ENCODE data around the gene RAB11B.
"Not testable (repeated sequence)": the region's sequence is repeated elsewhere in the genome, so short reads cannot be mapped to it uniquely, and the experiment has no call there.

The RAB11B gene

DNA sequence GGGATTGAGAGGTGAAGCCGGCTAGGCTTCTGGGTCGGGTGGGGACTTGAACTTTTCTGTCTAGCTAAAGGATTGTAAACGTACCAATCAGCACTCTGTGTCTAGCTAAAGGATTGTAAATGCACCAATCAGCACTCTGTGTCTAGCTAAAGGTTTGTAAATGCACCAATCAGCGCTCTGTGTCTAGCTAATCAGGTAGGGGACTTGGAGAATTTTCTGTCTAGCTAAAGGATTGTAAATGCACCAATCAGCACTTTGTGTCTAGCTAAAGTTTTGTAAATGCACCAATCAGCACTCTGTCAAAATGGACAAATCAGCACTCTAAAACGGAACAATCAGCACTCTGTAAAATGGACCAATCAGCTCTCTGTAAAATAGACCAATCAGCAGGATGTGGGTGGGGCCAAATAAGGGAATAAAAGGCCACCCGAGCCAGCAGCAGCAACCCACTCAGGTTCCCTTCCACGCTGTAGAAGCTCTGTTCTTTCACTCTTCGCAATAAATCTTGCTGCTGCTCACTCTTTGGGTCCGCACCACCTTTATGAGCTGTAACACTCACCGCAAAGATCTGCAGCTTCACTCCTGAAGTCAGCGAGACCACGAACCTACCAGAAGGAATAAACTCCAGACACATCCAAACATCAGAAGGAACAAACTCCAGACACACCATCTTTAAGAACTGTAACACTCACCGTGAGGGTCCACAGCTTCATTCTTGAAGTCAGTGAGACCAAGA is 10.8 kb upstream of the RAB11B start:
- H3K9ac ChIP-seq (ENCODE audit: low read depth, low read length), result peak overlapping the region; percentile 54; the same call in 1 of the 2 replicates
- not testable (repeated sequence) for H3K9me3 ChIP-seq (ENCODE audit: control insufficient read depth, insufficient read depth, low read length); H3K4me1 ChIP-seq (ENCODE audit: insufficient read depth, low read length); H3K36me3 ChIP-seq (ENCODE audit: insufficient read depth, low read length)

DNA sequence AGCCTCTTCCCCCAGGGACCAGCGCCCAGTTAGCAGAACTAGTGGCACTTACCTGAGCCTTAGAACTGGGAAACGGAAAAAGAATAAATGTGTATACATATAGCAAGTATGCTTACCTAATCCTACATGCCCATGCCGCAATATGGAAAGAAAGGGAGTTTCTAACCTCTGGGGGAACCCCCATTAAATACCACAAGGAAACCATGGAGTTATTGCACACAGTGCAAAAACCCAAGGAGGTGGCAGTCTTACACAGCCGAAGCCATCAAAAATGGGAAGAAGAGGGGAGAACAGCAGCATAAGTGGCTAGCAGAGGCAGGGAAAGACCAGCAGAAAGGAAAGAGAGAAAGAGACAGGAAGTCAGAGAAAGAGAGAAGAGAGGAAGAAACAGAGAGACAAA is 5.6 kb upstream of the RAB11B start:
- H3K4me1 ChIP-seq (ENCODE audit: insufficient read depth, low read length); H3K9me3 ChIP-seq (ENCODE audit: control insufficient read depth, insufficient read depth, low read length); H3K36me3 ChIP-seq (ENCODE audit: insufficient read depth, low read length); H3K9ac ChIP-seq (ENCODE audit: low read depth, low read length): not testable (repeated sequence)

DNA sequence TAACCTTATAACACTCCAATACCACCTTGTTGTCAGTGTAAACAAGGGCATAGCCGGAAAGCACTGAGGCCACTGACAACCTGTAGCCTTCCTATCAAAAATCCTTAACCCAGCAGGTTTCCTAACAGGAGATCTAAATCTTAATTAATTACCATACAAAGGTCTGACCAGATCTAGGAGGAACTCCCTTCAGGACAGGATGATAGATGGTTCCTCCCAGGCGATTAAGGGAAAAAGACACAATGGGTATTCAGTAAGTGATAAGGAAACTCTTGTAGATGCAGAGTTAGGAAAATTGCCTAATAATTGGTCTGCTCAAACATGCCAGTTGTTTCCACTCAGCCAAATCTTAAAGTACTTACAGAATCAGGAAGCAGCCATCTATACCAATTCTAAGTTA is 5.1 kb upstream of the RAB11B start:
- not testable (repeated sequence) for H3K9ac ChIP-seq (ENCODE audit: low read depth, low read length); H3K4me1 ChIP-seq (ENCODE audit: insufficient read depth, low read length); H3K9me3 ChIP-seq (ENCODE audit: control insufficient read depth, insufficient read depth, low read length); H3K36me3 ChIP-seq (ENCODE audit: insufficient read depth, low read length)

DNA sequence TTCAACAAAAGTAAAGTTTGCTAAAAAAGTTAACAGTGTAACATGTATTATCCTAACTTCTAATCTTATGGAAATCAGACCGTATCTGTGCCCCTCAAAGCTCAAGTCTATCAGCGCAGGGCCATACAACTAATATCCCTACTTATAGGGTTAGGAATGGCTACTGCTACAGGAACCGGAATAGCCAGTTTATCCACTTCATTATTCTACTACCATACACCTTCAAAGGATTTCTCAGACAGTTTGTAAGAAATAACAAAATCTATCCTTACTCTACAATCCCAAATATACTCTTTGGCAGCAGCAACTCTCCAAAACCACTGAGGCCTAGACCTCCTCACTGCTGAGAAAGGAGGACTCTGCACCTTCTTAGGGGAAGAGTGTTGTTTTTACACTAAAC is 4.6 kb upstream of the RAB11B start:
- H3K9ac ChIP-seq (ENCODE audit: low read depth, low read length); H3K9me3 ChIP-seq (ENCODE audit: control insufficient read depth, insufficient read depth, low read length); H3K4me1 ChIP-seq (ENCODE audit: insufficient read depth, low read length); H3K36me3 ChIP-seq (ENCODE audit: insufficient read depth, low read length): not testable (repeated sequence)

DNA sequence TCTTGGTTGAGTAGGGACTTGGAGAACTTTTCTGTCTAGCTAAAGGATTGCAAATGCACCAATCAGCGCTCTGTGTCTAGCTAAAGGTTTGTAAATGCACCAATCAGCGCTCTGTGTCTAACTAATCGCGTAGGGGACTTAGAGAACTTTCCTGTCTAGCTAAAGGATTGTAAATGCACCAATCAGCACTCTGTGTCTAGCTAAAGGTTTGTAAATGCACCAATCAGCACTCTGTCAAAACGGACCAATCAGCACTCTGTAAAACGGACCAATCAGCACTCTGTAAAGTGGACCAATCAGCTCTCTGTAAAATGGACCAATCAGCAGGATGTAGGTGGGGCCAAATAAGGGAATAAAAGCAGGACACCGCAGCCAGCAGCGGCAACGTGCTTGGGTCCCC is 3.7 kb upstream of the RAB11B start:
- not testable (repeated sequence) for H3K4me1 ChIP-seq (ENCODE audit: insufficient read depth, low read length); H3K9ac ChIP-seq (ENCODE audit: low read depth, low read length); H3K9me3 ChIP-seq (ENCODE audit: control insufficient read depth, insufficient read depth, low read length); H3K36me3 ChIP-seq (ENCODE audit: insufficient read depth, low read length)

DNA sequence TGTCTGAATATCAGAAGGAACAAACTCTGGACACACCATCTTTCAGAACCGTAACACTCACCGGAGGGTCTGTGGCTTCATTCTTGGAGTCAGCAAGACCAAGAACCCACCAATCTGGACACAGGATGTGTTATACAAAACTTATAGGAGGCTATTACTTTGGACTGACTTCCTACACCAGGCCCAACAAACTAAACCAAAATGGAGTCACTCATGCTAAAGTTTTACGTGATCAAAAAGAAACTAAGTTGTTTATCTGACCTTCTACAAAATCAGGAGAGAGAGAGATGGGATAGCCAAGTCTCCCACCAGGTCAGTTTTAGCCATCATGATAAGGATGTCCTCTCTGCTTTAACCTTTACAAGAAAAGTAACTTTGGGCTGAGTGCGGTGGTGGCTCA is 3.2 kb upstream of the RAB11B start:
- no peak overlapping the region for H3K9ac ChIP-seq (ENCODE audit: low read depth, low read length)
- no peaks in the 10 kb centered on the region; the same call in 1 of the 2 replicates for H3K36me3 ChIP-seq (ENCODE audit: insufficient read depth, low read length)
- no peaks in the 10 kb centered on the region; the same call in 1 of the 2 replicates for H3K4me1 ChIP-seq (ENCODE audit: insufficient read depth, low read length)
- H3K9me3 ChIP-seq (ENCODE audit: control insufficient read depth, insufficient read depth, low read length), result no peaks in the 10 kb centered on the region; the same call in 1 of the 2 replicates

DNA sequence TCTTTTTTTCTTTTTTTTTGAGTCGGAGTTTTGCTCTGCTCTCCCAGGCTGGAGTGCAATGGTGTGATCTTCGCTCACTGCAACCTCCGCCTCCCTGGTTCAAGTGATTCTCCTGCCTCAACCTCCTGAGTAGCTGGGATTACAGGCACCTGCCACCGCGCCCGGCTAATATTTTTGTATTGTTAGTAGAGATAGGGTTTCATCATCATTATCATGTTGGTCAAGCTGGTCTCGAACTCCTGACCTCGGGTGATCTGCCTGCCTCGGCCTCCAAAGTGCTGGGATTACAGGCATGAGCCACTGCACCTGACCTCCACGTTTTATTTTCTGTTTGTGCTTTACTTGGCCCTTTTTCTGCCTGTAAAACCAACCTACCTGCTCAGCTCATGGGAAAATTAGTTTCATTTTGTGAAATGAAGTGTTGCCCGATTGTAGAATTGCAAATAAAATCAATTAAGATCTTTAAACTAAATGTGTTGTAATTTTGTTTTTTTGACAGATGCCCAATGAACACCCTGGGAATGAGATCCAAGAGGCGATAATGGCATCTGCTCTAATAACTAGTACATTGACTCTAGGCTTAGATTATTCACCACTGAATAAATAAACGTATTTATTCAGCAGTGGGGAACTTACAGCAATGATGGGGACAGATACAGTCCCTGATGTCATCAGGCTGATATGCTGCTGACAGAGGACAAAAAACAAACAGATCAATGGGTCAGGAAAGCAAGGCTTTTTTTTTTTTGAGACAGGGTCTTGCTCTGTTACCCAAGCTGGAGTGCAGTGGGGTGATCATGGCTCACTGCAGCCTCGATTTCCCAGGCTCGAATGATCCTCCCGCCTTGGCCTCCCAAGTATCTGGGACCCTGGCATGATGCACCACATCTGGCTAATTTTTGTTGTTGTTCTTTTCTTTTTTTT is 2.2 kb upstream of the RAB11B start:
- H3K36me3 ChIP-seq (ENCODE audit: insufficient read depth, low read length), result no peaks in the 10 kb centered on the region; the same call in 1 of the 2 replicates
- no peaks in the 10 kb centered on the region; the same call in 1 of the 2 replicates for H3K4me1 ChIP-seq (ENCODE audit: insufficient read depth, low read length)
- no peak overlapping the region for H3K9ac ChIP-seq (ENCODE audit: low read depth, low read length)
- H3K9me3 ChIP-seq (ENCODE audit: control insufficient read depth, insufficient read depth, low read length), result no peaks in the 10 kb centered on the region; the same call in 1 of the 2 replicates

DNA sequence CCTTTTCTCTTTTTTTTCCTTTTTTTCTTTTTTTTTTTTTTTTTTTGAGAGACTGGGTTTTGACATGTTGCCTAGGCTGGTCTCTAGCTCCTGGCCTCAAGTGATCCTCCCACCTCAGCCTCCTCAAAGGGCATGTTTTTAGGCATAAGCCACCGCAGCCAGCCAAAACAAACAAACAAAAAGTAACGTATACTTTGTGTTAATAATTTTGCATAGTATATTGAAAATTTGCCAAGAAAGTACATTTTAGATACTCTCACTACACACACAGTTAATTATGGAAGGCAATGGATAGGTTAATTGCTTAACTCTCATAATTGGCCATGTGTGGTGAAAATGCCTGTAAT is 1.6 kb upstream of the RAB11B start:
- Histone ChIP-seq H3K9ac (ENCODE audit: low read depth, low read length) (no peak overlapping the region), H3K9me3 (ENCODE audit: control insufficient read depth, insufficient read depth, low read length) (no peaks in the 10 kb centered on the region; the same call in 1 of the 2 replicates), H3K36me3 (ENCODE audit: insufficient read depth, low read length) (no peaks in the 10 kb centered on the region; the same call in 1 of the 2 replicates), H3K4me1 (ENCODE audit: insufficient read depth, low read length) (no peaks in the 10 kb centered on the region; the same call in 1 of the 2 replicates)

DNA sequence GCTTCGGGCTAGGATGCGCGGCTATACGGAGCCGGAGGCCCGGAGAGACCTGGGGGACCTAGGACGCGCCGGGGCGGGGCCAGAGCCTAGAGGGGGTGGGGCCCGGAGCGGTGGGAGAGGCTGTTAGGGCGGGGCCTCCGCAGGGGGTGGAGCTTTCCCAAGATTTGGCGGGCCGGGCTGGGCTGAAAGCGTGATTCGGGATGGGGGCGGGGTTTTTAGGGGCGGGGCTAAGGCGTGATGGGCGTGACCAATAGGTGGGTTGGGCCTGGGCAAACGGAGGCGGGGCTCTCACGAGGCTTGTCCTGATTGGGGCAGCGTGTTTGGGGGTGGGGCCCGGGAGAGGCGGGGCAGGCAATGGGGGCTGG is 439 bp downstream of the RAB11B start:
- Histone ChIP-seq H3K9ac (ENCODE audit: low read depth, low read length) (peak overlapping the region; percentile 99), H3K4me1 (ENCODE audit: insufficient read depth, low read length) (no peaks in the 10 kb centered on the region; the same call in 1 of the 2 replicates), H3K9me3 (ENCODE audit: control insufficient read depth, insufficient read depth, low read length) (no peaks in the 10 kb centered on the region; the same call in 1 of the 2 replicates), H3K36me3 (ENCODE audit: insufficient read depth, low read length) (no peaks in the 10 kb centered on the region; the same call in 1 of the 2 replicates)

DNA sequence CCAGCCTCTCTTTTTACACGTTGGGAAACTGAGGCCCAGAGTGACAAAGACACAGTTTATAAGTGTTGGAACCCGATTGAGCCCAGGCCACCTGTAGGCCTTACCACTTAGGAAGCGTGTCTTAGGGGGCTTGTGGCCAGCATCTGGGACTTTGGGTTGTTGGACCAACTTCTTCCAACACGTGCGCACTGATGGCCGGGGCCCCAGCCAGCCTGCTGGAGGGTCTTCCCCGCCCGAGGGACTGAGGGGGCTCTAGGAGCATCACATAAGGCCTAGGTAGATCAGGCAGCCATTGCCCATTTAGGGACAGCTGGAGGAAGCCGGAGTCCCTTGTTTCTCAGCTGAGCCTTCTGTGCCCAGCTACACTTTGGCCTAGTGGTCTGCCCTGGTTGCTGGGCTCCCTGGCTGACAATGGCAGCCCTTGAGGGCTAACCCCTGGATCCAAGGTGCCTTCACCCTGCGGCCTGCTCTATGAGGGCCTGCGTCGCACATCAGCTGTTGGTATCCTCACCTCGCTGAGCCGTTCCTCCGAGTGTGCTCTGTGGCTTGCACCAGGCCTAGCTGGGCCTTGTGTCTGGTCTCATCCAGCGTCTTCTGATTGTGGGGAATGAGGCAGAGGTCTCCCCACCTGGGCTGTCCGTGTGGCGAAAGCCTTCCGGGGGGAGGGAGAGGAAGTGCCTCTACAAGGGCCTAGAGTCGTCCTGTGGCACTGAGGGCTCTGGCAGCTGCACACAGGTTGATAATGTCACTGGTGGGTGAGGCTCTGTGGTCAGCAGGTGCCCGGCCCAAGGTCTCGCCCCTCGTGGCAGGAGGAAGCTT is 1.2 kb downstream of the RAB11B start:
- Histone ChIP-seq H3K9ac (ENCODE audit: low read depth, low read length) (no peak overlapping the region; the same call in 1 of the 2 replicates), H3K4me1 (ENCODE audit: insufficient read depth, low read length) (no peaks in the 10 kb centered on the region; the same call in 1 of the 2 replicates), H3K36me3 (ENCODE audit: insufficient read depth, low read length) (no peaks in the 10 kb centered on the region; the same call in 1 of the 2 replicates), H3K9me3 (ENCODE audit: control insufficient read depth, insufficient read depth, low read length) (no peaks in the 10 kb centered on the region)

DNA sequence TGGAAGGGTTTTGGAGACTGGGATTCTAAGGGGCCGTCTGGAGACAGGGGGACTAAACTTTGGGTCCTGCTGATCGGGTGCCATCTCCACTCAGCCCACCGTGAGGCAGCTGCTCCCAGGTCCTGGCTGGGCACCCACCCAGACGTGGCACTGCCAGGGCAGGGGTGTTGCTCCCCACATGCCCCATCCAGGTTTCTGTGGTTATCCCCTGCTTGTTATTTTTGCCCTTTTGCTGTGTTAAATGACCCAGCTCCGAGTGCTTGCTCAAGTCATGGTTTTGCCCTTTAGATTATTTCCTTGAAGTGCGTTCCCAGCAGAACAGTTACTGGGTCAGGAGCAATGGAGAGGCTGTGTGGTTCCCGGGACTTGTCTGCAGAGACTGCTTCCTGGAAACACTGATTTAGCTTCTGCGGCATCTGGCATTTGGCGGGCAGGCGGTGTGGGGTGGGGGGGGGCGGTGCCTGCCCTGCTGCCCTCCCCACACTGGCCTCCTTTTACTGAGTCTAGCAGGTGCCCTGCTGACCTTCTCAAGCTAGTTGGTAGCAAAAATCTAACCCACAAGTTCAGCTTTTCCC is 1.9 kb downstream of the RAB11B start:
- Histone ChIP-seq H3K9me3 (ENCODE audit: control insufficient read depth, insufficient read depth, low read length) (no peaks in the 10 kb centered on the region), H3K9ac (ENCODE audit: low read depth, low read length) (no peak overlapping the region), H3K4me1 (ENCODE audit: insufficient read depth, low read length) (peaks cover 4% of the 10 kb centered on the region; the same call in 1 of the 2 replicates), H3K36me3 (ENCODE audit: insufficient read depth, low read length) (no peaks in the 10 kb centered on the region; the same call in 1 of the 2 replicates)

DNA sequence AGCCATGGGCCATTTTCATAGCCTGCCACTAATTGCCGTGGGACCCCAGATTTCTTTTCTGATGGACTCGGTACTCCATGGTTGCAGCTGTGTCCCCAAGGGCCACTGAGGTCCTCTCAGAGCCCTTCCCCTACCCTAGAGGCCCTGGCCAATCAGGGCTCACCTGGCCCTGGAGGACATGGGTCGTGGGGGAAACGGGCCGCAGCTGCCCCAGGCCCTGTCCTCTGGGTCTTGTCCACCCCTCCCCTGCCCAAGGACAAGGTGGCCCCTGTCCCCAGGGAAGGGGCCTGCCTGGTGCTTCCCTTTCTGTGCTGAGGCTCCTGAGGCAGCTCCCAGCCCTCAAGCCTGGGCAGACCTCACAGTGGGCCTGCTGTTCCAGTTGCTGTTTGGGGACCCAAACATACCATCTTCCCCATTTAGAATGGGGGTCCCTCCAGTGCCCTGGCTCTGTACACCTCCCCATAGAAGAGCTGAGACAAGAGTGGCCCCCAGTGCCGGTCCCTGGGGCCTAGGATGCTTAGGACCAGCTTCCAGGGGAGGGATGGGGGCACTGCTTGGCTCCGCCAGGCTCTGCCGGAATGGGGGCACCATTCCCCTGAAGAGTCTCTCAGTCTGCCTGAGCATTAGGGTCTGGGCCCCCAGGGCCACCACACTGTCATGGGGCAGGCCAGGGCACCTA is 3.2 kb downstream of the RAB11B start:
- H3K4me1 ChIP-seq (ENCODE audit: insufficient read depth, low read length), result peaks cover 16% of the 10 kb centered on the region; the same call in 1 of the 2 replicates
- H3K9me3 ChIP-seq (ENCODE audit: control insufficient read depth, insufficient read depth, low read length), result no peaks in the 10 kb centered on the region
- no peak overlapping the region for H3K9ac ChIP-seq (ENCODE audit: low read depth, low read length)
- no peaks in the 10 kb centered on the region; the same call in 1 of the 2 replicates for H3K36me3 ChIP-seq (ENCODE audit: insufficient read depth, low read length)

DNA sequence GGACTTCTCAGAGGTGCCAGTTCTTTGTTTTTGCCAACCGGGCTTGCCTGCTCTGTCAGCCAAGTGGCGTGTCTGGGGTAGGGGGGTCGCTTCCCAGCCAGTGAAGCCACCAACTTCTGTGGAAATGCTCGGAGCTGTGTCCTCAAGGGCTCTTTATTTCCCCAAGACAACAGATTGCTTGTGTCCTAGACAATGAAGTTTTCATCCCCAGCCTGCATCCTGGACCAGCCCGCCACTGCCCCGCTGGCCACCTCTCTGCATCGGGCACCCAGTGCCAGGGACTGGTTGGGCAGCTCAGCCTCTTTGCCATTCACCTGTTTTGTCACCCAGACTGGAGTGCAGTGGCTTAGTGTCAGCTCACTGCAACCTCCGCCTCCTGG is 3.7 kb downstream of the RAB11B start:
- Histone ChIP-seq H3K4me1 (ENCODE audit: insufficient read depth, low read length) (peaks cover 17% of the 10 kb centered on the region; the same call in 1 of the 2 replicates), H3K9me3 (ENCODE audit: control insufficient read depth, insufficient read depth, low read length) (no peaks in the 10 kb centered on the region), H3K36me3 (ENCODE audit: insufficient read depth, low read length) (no peaks in the 10 kb centered on the region; the same call in 1 of the 2 replicates), H3K9ac (ENCODE audit: low read depth, low read length) (no peak overlapping the region)
